Measurements from ENCODE around the gene EEF1G.

EEF1G gene

GRCh38 chr11:62540804-62541701 is 32.6 kb downstream of the EEF1G start:
- H3K27ac ChIP-seq (ENCODE audit: low read length): peak overlapping the region; percentile 57; the same call in 1 of the 2 replicates
- H3K4me3 ChIP-seq (ENCODE audit: low read length): peak overlapping the region; percentile 13; the same call in 1 of the 2 replicates
- H3K9me2 ChIP-seq (replicated peaks; ENCODE audit: insufficient read depth, low read length): no peaks in the 10 kb centered on the region
- peak overlapping the region; percentile 57 for H2AFZ ChIP-seq (ENCODE audit: low read length)
- H3K9me3 ChIP-seq (replicated peaks; ENCODE audit: insufficient read depth, low read length): no peaks in the 10 kb centered on the region
- H3K4me2 ChIP-seq (ENCODE audit: low read depth, low read length): peak overlapping the region; percentile 63
- peaks cover 9% of the 10 kb centered on the region for H3K27me3 ChIP-seq (replicated peaks; ENCODE audit: insufficient read depth, low read length)
- H3K79me2 ChIP-seq (ENCODE audit: low read length): peaks cover 24% of the 10 kb centered on the region
- TF ChIP-seq, protein P1, sequence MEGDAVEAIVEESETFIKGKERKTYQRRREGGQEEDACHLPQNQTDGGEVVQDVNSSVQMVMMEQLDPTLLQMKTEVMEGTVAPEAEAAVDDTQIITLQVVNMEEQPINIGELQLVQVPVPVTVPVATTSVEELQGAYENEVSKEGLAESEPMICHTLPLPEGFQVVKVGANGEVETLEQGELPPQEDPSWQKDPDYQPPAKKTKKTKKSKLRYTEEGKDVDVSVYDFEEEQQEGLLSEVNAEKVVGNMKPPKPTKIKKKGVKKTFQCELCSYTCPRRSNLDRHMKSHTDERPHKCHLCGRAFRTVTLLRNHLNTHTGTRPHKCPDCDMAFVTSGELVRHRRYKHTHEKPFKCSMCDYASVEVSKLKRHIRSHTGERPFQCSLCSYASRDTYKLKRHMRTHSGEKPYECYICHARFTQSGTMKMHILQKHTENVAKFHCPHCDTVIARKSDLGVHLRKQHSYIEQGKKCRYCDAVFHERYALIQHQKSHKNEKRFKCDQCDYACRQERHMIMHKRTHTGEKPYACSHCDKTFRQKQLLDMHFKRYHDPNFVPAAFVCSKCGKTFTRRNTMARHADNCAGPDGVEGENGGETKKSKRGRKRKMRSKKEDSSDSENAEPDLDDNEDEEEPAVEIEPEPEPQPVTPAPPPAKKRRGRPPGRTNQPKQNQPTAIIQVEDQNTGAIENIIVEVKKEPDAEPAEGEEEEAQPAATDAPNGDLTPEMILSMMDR (IDR thresholded peaks at IDR 0.05; ENCODE audit: low read length): no peak
- peaks cover 60% of the 10 kb centered on the region for H3K4me1 ChIP-seq (ENCODE audit: low read length)
- no peaks in the 10 kb centered on the region for H3K36me3 ChIP-seq (replicated peaks; ENCODE audit: insufficient read depth, low read length)
- no peak for DNase-seq
- peak overlapping the region; percentile 6; the same call in 1 of the 2 replicates for H3K9ac ChIP-seq (ENCODE audit: low read length)
- H4K20me1 ChIP-seq (ENCODE audit: insufficient read depth, low read length): no peaks in the 10 kb centered on the region
- peaks cover 15% of the 10 kb centered on the region for H3F3A ChIP-seq (ENCODE audit: insufficient read depth, low read length)

- no peaks in the 10 kb centered on the region for H3K27me3 ChIP-seq (replicated peaks; ENCODE audit: insufficient read depth, low read length)
- DNase-seq: no peak
- peaks cover 45% of the 10 kb centered on the region for H3K4me1 ChIP-seq (ENCODE audit: low read length)
- peak overlapping the region; percentile 58; the same call in 1 of the 2 replicates for H3K27ac ChIP-seq (ENCODE audit: low read length)
- peak overlapping the region; percentile 45; the same call in 1 of the 2 replicates for H3K4me2 ChIP-seq (ENCODE audit: low read depth, low read length)
- H3K9me3 ChIP-seq (replicated peaks; ENCODE audit: insufficient read depth, low read length): no peaks in the 10 kb centered on the region
- no peaks in the 10 kb centered on the region for H3K9me2 ChIP-seq (replicated peaks; ENCODE audit: insufficient read depth, low read length)
- no peaks in the 10 kb centered on the region for H4K20me1 ChIP-seq (ENCODE audit: insufficient read depth, low read length)
- H3F3A ChIP-seq (ENCODE audit: insufficient read depth, low read length): peaks cover 15% of the 10 kb centered on the region
- H3K4me3 ChIP-seq (ENCODE audit: low read length): no peak overlapping the region
- peaks cover 24% of the 10 kb centered on the region for H3K79me2 ChIP-seq (ENCODE audit: low read length)
- TF ChIP-seq EZH2 (optimal IDR thresholded peaks at IDR 0.05; ENCODE audit: low read depth, low read length) (no peak), EZH2phosphoT487 (IDR thresholded peaks at IDR 0.05; ENCODE audit: low read length) (no peak)
- TF ChIP-seq, protein P1 (IDR thresholded peaks at IDR 0.05; ENCODE audit: low read length): no peak
- H3K9ac ChIP-seq (ENCODE audit: low read length): peak overlapping the region; percentile 25; the same call in 1 of the 2 replicates
- H2AFZ ChIP-seq (ENCODE audit: low read length): 0 out of 2 replicates have a peak overlapping the region, but pooled peaks have one; percentile 44
- H3K36me3 ChIP-seq (replicated peaks; ENCODE audit: insufficient read depth, low read length): no peaks in the 10 kb centered on the region
These were observed 34.3 kb downstream of the EEF1G start for GRCh38 chr11:62539238-62539925.

- Histone ChIP-seq H3K9me3 (replicated peaks; ENCODE audit: insufficient read depth, low read length) (no peaks in the 10 kb centered on the region), H3K36me3 (replicated peaks; ENCODE audit: insufficient read depth, low read length) (no peaks in the 10 kb centered on the region), H3K9me2 (replicated peaks; ENCODE audit: insufficient read depth, low read length) (no peaks in the 10 kb centered on the region), H2AFZ (ENCODE audit: low read length) (0 out of 2 replicates have a peak overlapping the region, but pooled peaks have one; percentile 44), H3K4me2 (ENCODE audit: low read depth, low read length) (peak overlapping the region; percentile 45; the same call in 1 of the 2 replicates), H3F3A (ENCODE audit: insufficient read depth, low read length) (peaks cover 15% of the 10 kb centered on the region), H3K4me1 (ENCODE audit: low read length) (peaks cover 45% of the 10 kb centered on the region), H3K9ac (ENCODE audit: low read length) (peak overlapping the region; percentile 25; the same call in 1 of the 2 replicates), H3K79me2 (ENCODE audit: low read length) (peaks cover 19% of the 10 kb centered on the region), H3K27ac (ENCODE audit: low read length) (peak overlapping the region; percentile 58; the same call in 1 of the 2 replicates), H4K20me1 (ENCODE audit: insufficient read depth, low read length) (no peaks in the 10 kb centered on the region), H3K4me3 (ENCODE audit: low read length) (no peak overlapping the region), H3K27me3 (replicated peaks; ENCODE audit: insufficient read depth, low read length) (no peaks in the 10 kb centered on the region)
- TF ChIP-seq EZH2 (optimal IDR thresholded peaks at IDR 0.05; ENCODE audit: low read depth, low read length) (no peak), EZH2phosphoT487 (IDR thresholded peaks at IDR 0.05; ENCODE audit: low read length) (no peak)
- TF ChIP-seq, protein P1 (IDR thresholded peaks at IDR 0.05; ENCODE audit: low read length): no peak
- DNase-seq: peak; percentile 43
These were observed 35.0 kb downstream of the EEF1G start for GRCh38 chr11:62538470-62539237.
